ENCODE results near the gene VAPA.

Gene VAPA

GRCh38 chr18:9984080-9984479 lies 70.3 kb downstream of the VAPA start:
- DNase-seq, result no peak

GRCh38 chr18:9985641-9986040 lies 71.8 kb downstream of the VAPA start:
- no peak for DNase-seq

- DNase-seq, result no peak
Measured at GRCh38 chr18:9986156-9986930, 72.5 kb downstream of the VAPA start.

GRCh38 chr18:9987345-9987744 lies 73.5 kb downstream of the VAPA start:
- DNase-seq, result no peak

- no peak for DNase-seq
Measured at GRCh38 chr18:9987931-9988330, 74.1 kb downstream of the VAPA start.

GRCh38 chr18:9988665-9989064 lies 74.8 kb downstream of the VAPA start:
- no peak for DNase-seq

- no peak for DNase-seq
Measured at GRCh38 chr18:9989481-9989880, 75.7 kb downstream of the VAPA start.

GRCh38 chr18:9991011-9992000 lies 77.5 kb downstream of the VAPA start:
- DNase-seq, result no peak

- DNase-seq, result no peak
Measured at GRCh38 chr18:9992300-9992972, 78.6 kb downstream of the VAPA start.

GRCh38 chr18:9992973-9993520 lies 79.2 kb downstream of the VAPA start:
- DNase-seq, result no peak

GRCh38 chr18:9993521-9994025 lies 79.8 kb downstream of the VAPA start:
- DNase-seq, result no peak

GRCh38 chr18:9994026-9994570 lies 80.3 kb downstream of the VAPA start:
- DNase-seq, result no peak

GRCh38 chr18:9994701-9995235 lies 81.0 kb downstream of the VAPA start:
- DNase-seq, result no peak

GRCh38 chr18:9995631-9996030 lies 81.8 kb downstream of the VAPA start:
- DNase-seq, result no peak

- DNase-seq, result no peak
Measured at GRCh38 chr18:9996094-9996493, 82.3 kb downstream of the VAPA start.

- DNase-seq, result no peak
Measured at GRCh38 chr18:9997711-9998110, 83.9 kb downstream of the VAPA start.

GRCh38 chr18:9998330-9998729 lies 84.5 kb downstream of the VAPA start:
- no peak for DNase-seq

- no peak for DNase-seq
Measured at GRCh38 chr18:10002280-10002679, 88.5 kb downstream of the VAPA start.

GRCh38 chr18:10003281-10003680 lies 89.5 kb downstream of the VAPA start:
- DNase-seq, result no peak

GRCh38 chr18:10003866-10004265 lies 90.0 kb downstream of the VAPA start:
- DNase-seq, result no peak

GRCh38 chr18:10006311-10006893 lies 92.6 kb downstream of the VAPA start:
- no peak for DNase-seq
